ENCODE measurements around the gene PLCH2. TPM values are rescaled to one million over a fixed set of nuclear protein-coding genes. Genes with fewer than 3 reads are reported as not detected.

PLCH2 gene
- total and polyA plus RNA-seq, 4 donors = 2.1 to 7.9 (median 3.4) TPM

GRCh38 chr1:2486041-2486440, 10.0 kb downstream of the PLCH2 start:
- WGBS, 2 donors = 86 to 88% methylated on average over 4 of the region's 4 CpGs
- Histone ChIP-seq H3K4me1 (ENCODE audit: control insufficient read depth in 5 of 5, insufficient read depth in 5 of 5, low read length in 5 of 5) (no peaks in the 10 kb centered on the region), H3K36me3 (ENCODE audit: control insufficient read depth in 4 of 4, insufficient read depth in 4 of 4, low read length in 4 of 4) (no peaks in the 10 kb centered on the region), H3K9ac (ENCODE audit: insufficient read depth in 1 of 2, low read length in 2 of 2) (no peak overlapping the region), H3K9me3 (ENCODE audit: control insufficient read depth in 4 of 4, insufficient read depth in 3 of 4, low read length in 3 of 4) (peaks cover 0 to 11% (median 2%) of the 10 kb centered on the region in 4 donors), H3K27me3 (ENCODE audit: control insufficient read depth in 3 of 3, insufficient read depth in 3 of 3, low read length in 2 of 3) (no peaks in the 10 kb centered on the region), H3K4me3 (no peak overlapping the region), H3K27ac (ENCODE audit: low read depth in 1 of 2, low read length in 1 of 2) (no peak overlapping the region)
- TF ChIP-seq CTCF (IDR thresholded peaks at IDR 0.05; ENCODE audit: control extremely low read depth, extremely low read depth) = no peak
- no peak for ATAC-seq (ENCODE audit: insufficient read depth, low FRiP score)
- DNase-seq = no peak

- 84% methylated on average over 9 of the region's 9 CpGs for WGBS, 2 donors
- TF ChIP-seq CTCF (IDR thresholded peaks at IDR 0.05; ENCODE audit: control extremely low read depth, extremely low read depth) = no peak
- H3K4me1 ChIP-seq (ENCODE audit: control insufficient read depth in 5 of 5, insufficient read depth in 5 of 5, low read length in 5 of 5) = no peaks in the 10 kb centered on the region
- H3K27me3 ChIP-seq (ENCODE audit: control insufficient read depth in 3 of 3, insufficient read depth in 3 of 3, low read length in 2 of 3) = no peaks in the 10 kb centered on the region
- DNase-seq = no peak
- no peak overlapping the region for H3K4me3 ChIP-seq
- no peak overlapping the region for H3K27ac ChIP-seq (ENCODE audit: low read depth in 1 of 2, low read length in 1 of 2)
- no peaks in the 10 kb centered on the region for H3K36me3 ChIP-seq (ENCODE audit: control insufficient read depth in 4 of 4, insufficient read depth in 4 of 4, low read length in 4 of 4)
- peaks cover 0 to 11% (median 2%) of the 10 kb centered on the region in 4 donors for H3K9me3 ChIP-seq (ENCODE audit: control insufficient read depth in 4 of 4, insufficient read depth in 3 of 4, low read length in 3 of 4)
- no peak overlapping the region for H3K9ac ChIP-seq (ENCODE audit: insufficient read depth in 1 of 2, low read length in 2 of 2)
- no peak for ATAC-seq (ENCODE audit: insufficient read depth, low FRiP score)
These were observed 10.5 kb downstream of the PLCH2 start for GRCh38 chr1:2486558-2486957.

GRCh38 chr1:2488688-2489087, 12.6 kb downstream of the PLCH2 start:
- 87 to 88% methylated on average over 2 of the region's 2 CpGs for WGBS, 2 donors
- no peaks in the 10 kb centered on the region for H3K36me3 ChIP-seq (ENCODE audit: control insufficient read depth in 4 of 4, insufficient read depth in 4 of 4, low read length in 4 of 4)
- no peak overlapping the region for H3K27ac ChIP-seq (ENCODE audit: low read depth in 1 of 2, low read length in 1 of 2)
- H3K9me3 ChIP-seq (ENCODE audit: control insufficient read depth in 4 of 4, insufficient read depth in 3 of 4, low read length in 3 of 4) = peaks cover 0 to 11% (median 2%) of the 10 kb centered on the region in 4 donors
- H3K4me3 ChIP-seq = no peak overlapping the region
- no peaks in the 10 kb centered on the region for H3K4me1 ChIP-seq (ENCODE audit: control insufficient read depth in 5 of 5, insufficient read depth in 5 of 5, low read length in 5 of 5)
- DNase-seq (no peak), ATAC-seq (ENCODE audit: insufficient read depth, low FRiP score) (no peak)
- H3K27me3 ChIP-seq (ENCODE audit: control insufficient read depth in 3 of 3, insufficient read depth in 3 of 3, low read length in 2 of 3) = peaks cover 0 to 2% (median 0%) of the 10 kb centered on the region in 3 donors
- no peak overlapping the region for H3K9ac ChIP-seq (ENCODE audit: insufficient read depth in 1 of 2, low read length in 2 of 2)
- no peak for TF ChIP-seq CTCF (IDR thresholded peaks at IDR 0.05; ENCODE audit: control extremely low read depth, extremely low read depth)

- no peak for ATAC-seq (ENCODE audit: insufficient read depth, low FRiP score)
- Histone ChIP-seq H3K27ac (ENCODE audit: low read depth in 1 of 2, low read length in 1 of 2) (no peak overlapping the region), H3K36me3 (ENCODE audit: control insufficient read depth in 4 of 4, insufficient read depth in 4 of 4, low read length in 4 of 4) (no peaks in the 10 kb centered on the region), H3K4me3 (no peak overlapping the region), H3K4me1 (ENCODE audit: control insufficient read depth in 5 of 5, insufficient read depth in 5 of 5, low read length in 5 of 5) (no peaks in the 10 kb centered on the region), H3K9ac (ENCODE audit: insufficient read depth in 1 of 2, low read length in 2 of 2) (no peak overlapping the region), H3K9me3 (ENCODE audit: control insufficient read depth in 4 of 4, insufficient read depth in 3 of 4, low read length in 3 of 4) (peaks cover 0 to 11% (median 2%) of the 10 kb centered on the region in 4 donors), H3K27me3 (ENCODE audit: control insufficient read depth in 3 of 3, insufficient read depth in 3 of 3, low read length in 2 of 3) (peaks cover 0 to 2% (median 0%) of the 10 kb centered on the region in 3 donors)
- WGBS, 2 donors = 87 to 93% methylated on average over 14 of the region's 14 CpGs
- DNase-seq = no peak
- TF ChIP-seq CTCF (IDR thresholded peaks at IDR 0.05; ENCODE audit: control extremely low read depth, extremely low read depth) = no peak
These were observed 13.5 kb downstream of the PLCH2 start for GRCh38 chr1:2489615-2490014.
